GM12872 (cell line): ENCODE data around the gene USP35.

Source experiments
- CTCF ChIP-seq: IDR thresholded peaks from 3 replicates; pipeline ENCODE4 v1.5.1; 2011; ENCODE audit warnings: low read depth, mild to moderate bottlenecking, low read length, moderate library complexity; ENCODE audit not compliant: insufficient read depth

USP35 gene

GRCh38 chr11:78161346-78161745 is 27.4 kb upstream of the USP35 start:
- no peak for TF ChIP-seq CTCF

- TF ChIP-seq CTCF = no peak
These were observed 26.8 kb upstream of the USP35 start for GRCh38 chr11:78161962-78162371.

- no peak for TF ChIP-seq CTCF
These were observed 24.9 kb upstream of the USP35 start for GRCh38 chr11:78163828-78164227.

DNA sequence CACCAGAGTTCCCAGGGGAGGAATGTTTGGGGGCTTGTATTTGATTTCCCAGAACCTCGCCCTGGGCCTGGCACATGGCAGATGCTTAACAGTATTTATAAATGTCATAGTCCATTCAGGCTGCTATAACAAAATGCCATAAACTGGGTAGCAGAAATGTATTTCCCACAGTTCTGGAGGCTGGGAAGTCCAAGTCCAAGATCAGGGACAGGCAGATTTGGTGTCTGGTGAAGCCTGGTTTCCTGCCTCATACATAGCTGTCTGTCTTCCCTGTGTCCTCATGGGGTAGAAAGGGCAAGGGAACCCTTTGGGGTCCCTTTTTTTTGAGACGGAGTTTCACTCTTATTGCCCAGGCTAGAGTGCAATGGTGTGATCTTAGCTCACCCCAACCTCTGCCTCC is 24.2 kb upstream of the USP35 start:
- TF ChIP-seq CTCF = no peak

- no peak for TF ChIP-seq CTCF
These were observed 21.8 kb upstream of the USP35 start for GRCh38 chr11:78166855-78167469.

DNA sequence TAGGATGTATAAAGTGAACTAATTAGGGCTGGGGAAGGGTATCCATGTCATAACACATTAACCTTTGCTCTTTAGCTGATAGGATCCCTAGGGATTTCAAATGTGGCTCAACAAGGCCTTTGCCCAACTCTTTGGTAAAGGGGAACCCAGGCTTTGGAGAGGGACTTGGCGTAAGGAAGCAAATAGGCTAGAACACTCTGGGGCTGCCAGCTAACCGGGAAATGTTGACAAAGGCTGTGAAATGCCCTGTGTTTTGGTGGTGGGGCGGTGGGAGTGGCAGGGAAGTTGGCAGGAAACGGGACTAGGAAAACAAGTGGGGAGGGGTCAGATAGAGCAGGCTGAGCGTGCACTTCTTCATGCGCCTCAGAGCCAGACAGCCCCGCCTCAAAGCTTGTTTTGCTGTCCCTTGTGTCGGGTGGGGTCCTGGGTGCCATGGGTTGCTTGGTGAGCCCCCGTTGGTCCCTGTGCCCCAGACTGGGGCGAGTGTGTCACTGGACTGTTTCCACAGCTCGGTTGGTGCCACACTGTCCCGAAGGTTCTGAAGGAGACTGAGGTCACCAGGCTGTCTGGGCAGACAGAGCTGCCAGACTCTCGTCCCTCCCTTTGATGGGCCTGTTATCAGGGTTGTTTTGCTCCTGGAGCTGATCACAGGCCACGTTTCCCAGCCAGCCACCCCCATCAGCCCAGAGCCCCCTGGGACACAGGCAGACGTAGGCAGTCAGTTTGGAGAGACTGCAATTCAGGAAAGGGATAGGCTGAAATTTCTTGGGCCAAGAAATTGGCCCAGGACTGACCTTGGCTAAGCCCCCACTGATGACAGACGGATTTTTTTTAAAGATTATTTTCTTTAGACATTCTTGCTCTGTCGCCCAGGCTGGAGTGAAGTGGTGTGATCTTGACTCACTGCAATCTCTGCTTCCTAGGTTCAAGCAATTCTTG is 19.9 kb upstream of the USP35 start:
- no peak for TF ChIP-seq CTCF

DNA sequence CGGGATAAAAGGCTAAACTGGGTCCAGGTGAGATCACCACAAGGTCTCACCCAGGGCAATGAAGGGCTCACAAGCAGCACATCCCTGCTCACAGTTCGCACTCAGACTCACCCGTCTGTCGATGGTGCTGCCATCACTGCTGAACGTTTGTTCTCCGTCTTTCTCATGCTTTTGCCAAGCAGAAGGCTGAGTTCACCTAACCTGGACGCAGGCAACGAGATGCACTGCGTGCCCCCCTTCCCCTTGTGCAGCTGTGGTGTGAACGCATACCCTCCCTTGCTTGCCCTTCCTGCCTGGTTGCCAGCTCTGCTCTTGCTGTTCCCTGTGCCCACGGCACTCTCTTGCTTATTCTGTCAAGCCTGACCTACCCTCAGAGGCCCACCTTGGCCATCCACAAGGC is 18.3 kb upstream of the USP35 start:
- TF ChIP-seq CTCF = no peak
